Liver (tissue), 3 donors: Measurements from ENCODE around the gene TWF2.

Experiments used
- EGR1 ChIP-seq, 2 donors: IDR thresholded peaks; 2 replicates each; pipeline ENCODE4 v1.6.1; 2016 to 2018; ENCODE audit warnings: antibody characterized with exemption in 2 of 2, low read depth in 2 of 2
- GABPA ChIP-seq, 2 donors: IDR thresholded peaks in 1 of 2; conservative IDR thresholded peaks in 1 of 2; 2 replicates each; pipeline ENCODE4 v1.6.1; 2016; ENCODE audit warnings: antibody characterized with exemption in 2 of 2, mild to moderate bottlenecking in 1 of 2, moderate library complexity in 1 of 2
- HNF4G ChIP-seq: IDR thresholded peaks from 2 replicates; pipeline ENCODE4 v1.6.1; 2016; ENCODE audit warnings: antibody characterized with exemption
- NR2F2 ChIP-seq: IDR thresholded peaks from 2 replicates; pipeline ENCODE4 v1.6.1; 2016; ENCODE audit warnings: antibody characterized with exemption
- RAD21 ChIP-seq, 2 donors: IDR thresholded peaks; 2 replicates each; pipeline ENCODE4 v1.6.1; 2016; ENCODE audit warnings: antibody characterized with exemption in 2 of 2, mild to moderate bottlenecking in 2 of 2
- TAF1 ChIP-seq: conservative IDR thresholded peaks from 2 replicates; pipeline ENCODE4 v1.6.1; 2016; ENCODE audit warnings: antibody characterized with exemption, mild to moderate bottlenecking
- YY1 ChIP-seq: IDR thresholded peaks from 2 replicates; pipeline ENCODE4 v1.6.1; 2016; ENCODE audit warnings: antibody characterized with exemption, mild to moderate bottlenecking
- TF ChIP-seq, protein P1 (sequence below): fragments of 150-350 bp; IDR thresholded peaks from 2 replicates; pipeline ENCODE4 v1.5.1; 2017; ENCODE audit warnings: improper control_type of control experiment, low read depth, low read length; ENCODE audit not compliant: missing input control
- TF ChIP-seq, protein P2 (sequence below): IDR thresholded peaks from 2 replicates; pipeline ENCODE4 v1.6.1; 2016; ENCODE audit warnings: antibody characterized with exemption, mild to moderate bottlenecking
- TF ChIP-seq, protein P3 (sequence below): IDR thresholded peaks from 2 replicates; pipeline ENCODE4 v1.6.1; 2016; ENCODE audit warnings: antibody characterized with exemption
- donor health status: healthy.
- donor health status: healthy.

DNA sequence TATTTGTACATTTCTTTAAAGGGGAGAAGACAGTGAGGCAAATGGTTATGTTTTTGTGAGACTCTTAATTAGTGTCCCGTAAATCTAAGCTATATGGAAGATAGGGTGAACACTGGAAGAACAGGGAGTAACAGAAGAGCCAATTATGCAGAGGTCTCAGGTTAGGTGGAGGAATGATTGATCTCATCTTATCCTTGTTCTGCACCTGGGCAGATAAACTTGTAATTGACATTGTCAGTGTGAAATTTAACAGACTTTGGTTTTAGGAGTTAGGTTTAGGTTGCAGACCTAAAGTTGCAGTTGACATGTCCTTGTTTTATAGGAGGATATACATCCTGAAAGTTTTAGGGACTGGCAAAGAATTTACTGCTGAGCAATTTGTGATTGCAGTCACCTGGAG is 3.1 kb upstream of the TWF2 start:
- TF ChIP-seq, protein P1, sequence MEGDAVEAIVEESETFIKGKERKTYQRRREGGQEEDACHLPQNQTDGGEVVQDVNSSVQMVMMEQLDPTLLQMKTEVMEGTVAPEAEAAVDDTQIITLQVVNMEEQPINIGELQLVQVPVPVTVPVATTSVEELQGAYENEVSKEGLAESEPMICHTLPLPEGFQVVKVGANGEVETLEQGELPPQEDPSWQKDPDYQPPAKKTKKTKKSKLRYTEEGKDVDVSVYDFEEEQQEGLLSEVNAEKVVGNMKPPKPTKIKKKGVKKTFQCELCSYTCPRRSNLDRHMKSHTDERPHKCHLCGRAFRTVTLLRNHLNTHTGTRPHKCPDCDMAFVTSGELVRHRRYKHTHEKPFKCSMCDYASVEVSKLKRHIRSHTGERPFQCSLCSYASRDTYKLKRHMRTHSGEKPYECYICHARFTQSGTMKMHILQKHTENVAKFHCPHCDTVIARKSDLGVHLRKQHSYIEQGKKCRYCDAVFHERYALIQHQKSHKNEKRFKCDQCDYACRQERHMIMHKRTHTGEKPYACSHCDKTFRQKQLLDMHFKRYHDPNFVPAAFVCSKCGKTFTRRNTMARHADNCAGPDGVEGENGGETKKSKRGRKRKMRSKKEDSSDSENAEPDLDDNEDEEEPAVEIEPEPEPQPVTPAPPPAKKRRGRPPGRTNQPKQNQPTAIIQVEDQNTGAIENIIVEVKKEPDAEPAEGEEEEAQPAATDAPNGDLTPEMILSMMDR, result no peak
- TF ChIP-seq, protein P2, sequence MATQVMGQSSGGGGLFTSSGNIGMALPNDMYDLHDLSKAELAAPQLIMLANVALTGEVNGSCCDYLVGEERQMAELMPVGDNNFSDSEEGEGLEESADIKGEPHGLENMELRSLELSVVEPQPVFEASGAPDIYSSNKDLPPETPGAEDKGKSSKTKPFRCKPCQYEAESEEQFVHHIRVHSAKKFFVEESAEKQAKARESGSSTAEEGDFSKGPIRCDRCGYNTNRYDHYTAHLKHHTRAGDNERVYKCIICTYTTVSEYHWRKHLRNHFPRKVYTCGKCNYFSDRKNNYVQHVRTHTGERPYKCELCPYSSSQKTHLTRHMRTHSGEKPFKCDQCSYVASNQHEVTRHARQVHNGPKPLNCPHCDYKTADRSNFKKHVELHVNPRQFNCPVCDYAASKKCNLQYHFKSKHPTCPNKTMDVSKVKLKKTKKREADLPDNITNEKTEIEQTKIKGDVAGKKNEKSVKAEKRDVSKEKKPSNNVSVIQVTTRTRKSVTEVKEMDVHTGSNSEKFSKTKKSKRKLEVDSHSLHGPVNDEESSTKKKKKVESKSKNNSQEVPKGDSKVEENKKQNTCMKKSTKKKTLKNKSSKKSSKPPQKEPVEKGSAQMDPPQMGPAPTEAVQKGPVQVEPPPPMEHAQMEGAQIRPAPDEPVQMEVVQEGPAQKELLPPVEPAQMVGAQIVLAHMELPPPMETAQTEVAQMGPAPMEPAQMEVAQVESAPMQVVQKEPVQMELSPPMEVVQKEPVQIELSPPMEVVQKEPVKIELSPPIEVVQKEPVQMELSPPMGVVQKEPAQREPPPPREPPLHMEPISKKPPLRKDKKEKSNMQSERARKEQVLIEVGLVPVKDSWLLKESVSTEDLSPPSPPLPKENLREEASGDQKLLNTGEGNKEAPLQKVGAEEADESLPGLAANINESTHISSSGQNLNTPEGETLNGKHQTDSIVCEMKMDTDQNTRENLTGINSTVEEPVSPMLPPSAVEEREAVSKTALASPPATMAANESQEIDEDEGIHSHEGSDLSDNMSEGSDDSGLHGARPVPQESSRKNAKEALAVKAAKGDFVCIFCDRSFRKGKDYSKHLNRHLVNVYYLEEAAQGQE, result no peak
- TF ChIP-seq TAF1 (no peak), EGR1 (IDR thresholded peaks at IDR 0.05; ENCODE audit: low read depth in 2 of 2) (no peak), RAD21 (IDR thresholded peaks at IDR 0.05) (no peak), YY1 (no peak), GABPA (IDR thresholded peaks at IDR 0.05 in 1 of 2, conservative IDR thresholded peaks at IDR 0.05 in 1 of 2) (no peak), HNF4G (no peak), NR2F2 (no peak)
- TF ChIP-seq, protein P3, sequence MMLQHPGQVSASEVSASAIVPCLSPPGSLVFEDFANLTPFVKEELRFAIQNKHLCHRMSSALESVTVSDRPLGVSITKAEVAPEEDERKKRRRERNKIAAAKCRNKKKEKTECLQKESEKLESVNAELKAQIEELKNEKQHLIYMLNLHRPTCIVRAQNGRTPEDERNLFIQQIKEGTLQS, result no peak
